Middle frontal gyrus (tissue), 1 donor: ENCODE results near the gene IGSF9B.

Experiments
- DNase-seq: peaks from one replicate; pipeline ENCODE4 v3.0.0-alpha.2; 2015; ENCODE audit warnings: low spot score; ENCODE audit errors: extremely low spot score

IGSF9B gene

GRCh38 chr11:133920109-133920990 is 36.4 kb downstream of the IGSF9B start:
- DNase-seq, result no peak

DNA sequence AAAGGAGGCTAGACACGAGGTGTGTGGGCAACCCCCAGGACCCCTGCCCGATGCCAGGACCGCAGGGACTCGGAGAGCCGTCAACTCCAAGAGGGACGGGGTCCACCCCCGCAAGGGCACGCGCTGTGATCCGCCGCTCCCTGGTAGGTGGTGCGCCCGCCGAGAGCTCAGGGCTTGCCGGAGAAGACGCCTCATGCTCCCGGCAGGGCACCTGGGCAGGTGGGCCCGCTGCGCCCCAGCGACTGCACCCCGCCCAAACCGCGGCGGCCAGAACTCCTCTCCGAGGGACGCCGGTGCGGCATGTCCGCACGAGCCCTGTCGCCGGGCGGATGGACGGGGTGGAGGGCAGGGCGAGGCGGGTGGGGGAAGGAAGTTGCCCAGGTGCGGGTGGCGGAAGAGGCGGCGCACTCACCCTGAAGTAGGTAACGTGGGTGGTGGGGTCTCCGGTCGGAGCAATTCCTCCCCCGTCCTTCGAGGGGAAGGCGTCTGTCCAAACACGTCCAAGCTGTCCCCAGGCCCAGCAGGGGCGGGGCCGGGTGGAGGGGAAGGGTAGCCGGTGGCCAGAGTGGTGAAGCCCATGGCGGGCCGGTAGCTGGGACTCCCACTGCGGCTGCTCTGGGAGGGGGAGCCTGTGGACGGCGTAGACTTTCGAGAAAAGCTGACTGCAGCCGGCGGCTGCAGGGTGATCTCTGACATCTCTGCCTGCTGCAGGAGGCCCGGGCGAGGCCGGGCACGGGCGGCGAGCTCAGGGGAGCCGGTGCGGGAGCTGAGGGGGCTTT is 37.2 kb downstream of the IGSF9B start:
- DNase-seq, result no peak

GRCh38 chr11:133918608-133919260 is 38.0 kb downstream of the IGSF9B start:
- no peak for DNase-seq

- DNase-seq, result no peak
Measured at GRCh38 chr11:133917921-133918607, 38.7 kb downstream of the IGSF9B start.

DNA sequence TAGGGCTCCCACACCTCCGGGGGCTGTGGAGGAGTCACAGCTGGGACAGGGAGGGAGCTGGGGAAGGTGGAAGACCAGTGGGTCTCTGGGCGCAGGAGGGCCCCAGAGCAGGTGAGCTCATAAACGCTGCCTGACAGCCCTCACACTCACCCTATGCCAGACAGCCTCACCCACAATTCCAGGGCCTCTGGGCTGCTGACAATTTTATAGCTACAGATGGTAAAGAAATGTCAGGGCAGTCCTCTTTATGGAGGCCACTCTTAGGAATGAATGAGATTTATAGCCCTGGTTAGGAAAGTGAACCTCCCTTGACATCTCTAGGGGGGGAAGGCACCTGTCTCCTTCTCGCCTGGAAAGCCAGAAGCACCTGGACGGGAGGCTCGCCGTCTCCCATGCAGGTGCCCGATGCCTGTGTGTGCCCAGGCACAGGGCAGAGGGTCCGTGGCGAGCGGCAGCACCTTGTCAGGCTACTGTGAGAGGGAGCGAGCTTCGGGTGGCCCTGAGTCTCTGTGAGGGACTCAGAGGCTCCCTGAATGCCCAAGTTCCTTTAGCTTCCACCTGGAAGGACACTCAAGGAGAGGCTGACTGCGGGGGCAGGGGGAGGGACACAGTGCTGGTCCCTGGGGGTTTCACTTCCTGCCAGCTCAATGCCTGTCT is 39.9 kb downstream of the IGSF9B start:
- DNase-seq, result no peak

- DNase-seq, result no peak
Measured at GRCh38 chr11:133913761-133914160, 43.0 kb downstream of the IGSF9B start.

GRCh38 chr11:133911171-133911570 is 45.6 kb downstream of the IGSF9B start:
- DNase-seq, result no peak

GRCh38 chr11:133910101-133910500 is 46.7 kb downstream of the IGSF9B start:
- DNase-seq, result no peak

DNA sequence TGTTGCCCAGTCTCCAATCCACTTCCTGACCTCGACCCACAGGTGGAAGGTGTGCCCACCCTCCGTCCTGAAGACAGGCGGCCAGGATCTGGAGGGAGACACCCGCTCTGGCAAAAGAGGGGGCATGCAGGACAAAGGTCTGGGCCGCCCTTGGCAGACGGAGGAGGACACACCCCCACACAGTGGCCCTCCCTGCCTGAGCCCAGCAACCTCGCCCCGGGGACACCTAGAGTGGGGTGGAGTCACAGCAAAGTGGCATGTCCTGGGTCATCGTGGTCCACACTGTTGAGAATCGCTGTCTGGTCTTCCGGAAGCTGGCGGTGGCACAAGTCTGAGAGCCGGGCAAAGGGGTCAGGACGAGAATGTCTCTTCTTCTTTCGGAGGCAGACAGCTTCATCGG is 47.9 kb downstream of the IGSF9B start:
- DNase-seq, result no peak

DNA sequence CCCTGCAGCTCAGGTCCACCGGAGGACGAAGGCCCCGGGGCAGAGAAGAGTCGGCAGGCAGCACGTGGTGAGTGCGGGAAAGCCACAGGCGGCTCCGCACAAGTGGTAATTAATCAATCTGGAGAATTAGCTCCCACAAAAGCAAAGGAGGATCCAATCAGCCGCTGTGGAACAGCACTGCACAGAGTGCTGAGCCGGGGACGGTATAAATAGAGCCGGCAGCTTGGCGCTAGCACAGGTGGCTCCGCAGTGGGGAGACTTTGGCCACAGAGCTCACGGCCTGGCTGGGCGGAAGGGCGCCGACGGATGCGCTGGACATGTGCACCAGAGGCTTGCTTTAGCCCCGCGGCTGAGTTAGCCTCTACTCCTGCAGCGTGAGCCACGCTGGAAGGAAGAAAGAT is 48.9 kb downstream of the IGSF9B start:
- DNase-seq, result no peak

- no peak for DNase-seq
Measured at GRCh38 chr11:133907216-133907615, 49.6 kb downstream of the IGSF9B start.

GRCh38 chr11:133906746-133907145 is 50.0 kb downstream of the IGSF9B start:
- no peak for DNase-seq

DNA sequence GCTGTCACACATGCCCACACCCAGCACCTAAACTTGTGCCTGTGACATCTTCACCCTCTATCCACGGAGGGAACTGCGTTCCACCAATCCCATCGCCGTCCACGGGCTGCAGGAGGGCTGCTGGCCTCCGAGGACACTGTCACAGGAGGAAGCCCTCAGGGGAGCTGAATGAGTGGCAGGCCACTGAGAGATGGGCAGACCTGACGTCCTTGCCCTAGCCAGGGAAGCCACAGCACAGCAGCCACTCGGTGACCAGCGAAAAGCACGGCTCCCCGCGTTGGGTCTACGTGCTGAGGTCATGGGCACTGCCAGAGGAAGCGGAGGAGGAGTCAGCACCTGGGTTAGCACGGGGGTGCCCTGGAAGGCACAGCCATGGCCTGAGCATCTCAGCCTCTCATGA is 50.5 kb downstream of the IGSF9B start:
- no peak for DNase-seq

GRCh38 chr11:133905677-133906156 is 51.1 kb downstream of the IGSF9B start:
- DNase-seq, result no peak

GRCh38 chr11:133904818-133905515 is 51.8 kb downstream of the IGSF9B start:
- no peak for DNase-seq

GRCh38 chr11:133903875-133904817 is 52.6 kb downstream of the IGSF9B start:
- DNase-seq, result no peak

DNA sequence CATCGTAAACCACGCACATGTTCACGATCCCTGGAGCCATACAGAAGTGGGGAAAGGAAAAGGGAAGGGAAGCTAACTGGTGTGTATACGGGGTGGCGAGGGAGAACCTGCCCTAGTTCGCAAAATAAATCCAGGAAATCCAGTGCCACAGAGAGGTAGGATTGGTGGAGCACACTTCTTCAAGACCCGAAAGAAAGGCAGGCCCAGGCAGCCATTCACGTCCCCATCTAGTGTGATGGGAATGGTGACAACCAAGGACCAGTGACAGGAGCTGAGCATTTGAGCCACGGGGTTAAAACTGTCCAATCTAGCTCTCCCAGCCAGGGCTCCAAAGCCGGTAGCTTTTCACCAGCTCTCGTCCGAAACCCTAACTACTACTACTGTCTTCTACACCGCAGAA is 53.7 kb downstream of the IGSF9B start:
- DNase-seq, result no peak

DNA sequence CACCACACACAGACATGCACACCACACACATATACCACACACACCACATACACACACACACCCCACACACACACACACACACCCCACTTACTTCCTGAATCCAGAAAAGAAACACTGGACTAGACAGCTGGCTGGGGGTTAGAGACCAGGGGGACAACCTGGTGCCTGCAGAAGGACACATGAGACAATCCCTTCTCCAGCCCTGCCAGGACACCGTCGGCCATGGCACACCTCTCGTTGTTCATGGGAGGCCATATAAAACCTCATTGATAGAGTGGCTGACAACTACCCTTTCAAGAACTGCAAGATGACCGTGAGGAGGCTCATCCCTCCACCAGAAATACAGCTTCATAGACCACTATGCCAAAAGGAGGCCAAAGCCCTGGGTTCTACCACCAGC is 54.3 kb downstream of the IGSF9B start:
- no peak for DNase-seq

GRCh38 chr11:133901999-133902398 is 54.8 kb downstream of the IGSF9B start:
- DNase-seq, result no peak
